ENCODE data around the gene KIR3DL1.
"Not testable (repeated sequence)": the region's sequence is repeated elsewhere in the genome, so short reads cannot be mapped to it uniquely, and the experiment has no call there.

DNA sequence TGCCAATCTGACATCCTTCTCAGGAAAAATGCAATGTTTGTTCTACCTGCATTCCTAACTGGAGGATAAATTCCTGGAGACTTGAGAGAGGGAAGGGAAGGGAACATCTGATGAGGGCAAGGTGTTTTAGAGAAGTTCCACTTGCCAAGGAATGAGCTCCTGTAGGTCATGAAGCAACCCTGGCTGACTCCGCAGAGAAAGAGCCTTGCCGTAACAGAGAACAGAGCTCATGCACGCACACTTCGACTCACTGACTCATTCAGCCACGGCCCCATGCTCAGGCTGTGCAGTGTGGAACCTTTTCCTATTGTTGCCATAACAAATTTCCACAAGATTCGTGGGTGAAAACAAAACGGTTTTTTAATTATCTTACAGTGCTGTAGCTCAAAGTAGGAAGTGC, 37.4 kb upstream of the KIR3DL1 start:
- TF ChIP-seq, protein P1, sequence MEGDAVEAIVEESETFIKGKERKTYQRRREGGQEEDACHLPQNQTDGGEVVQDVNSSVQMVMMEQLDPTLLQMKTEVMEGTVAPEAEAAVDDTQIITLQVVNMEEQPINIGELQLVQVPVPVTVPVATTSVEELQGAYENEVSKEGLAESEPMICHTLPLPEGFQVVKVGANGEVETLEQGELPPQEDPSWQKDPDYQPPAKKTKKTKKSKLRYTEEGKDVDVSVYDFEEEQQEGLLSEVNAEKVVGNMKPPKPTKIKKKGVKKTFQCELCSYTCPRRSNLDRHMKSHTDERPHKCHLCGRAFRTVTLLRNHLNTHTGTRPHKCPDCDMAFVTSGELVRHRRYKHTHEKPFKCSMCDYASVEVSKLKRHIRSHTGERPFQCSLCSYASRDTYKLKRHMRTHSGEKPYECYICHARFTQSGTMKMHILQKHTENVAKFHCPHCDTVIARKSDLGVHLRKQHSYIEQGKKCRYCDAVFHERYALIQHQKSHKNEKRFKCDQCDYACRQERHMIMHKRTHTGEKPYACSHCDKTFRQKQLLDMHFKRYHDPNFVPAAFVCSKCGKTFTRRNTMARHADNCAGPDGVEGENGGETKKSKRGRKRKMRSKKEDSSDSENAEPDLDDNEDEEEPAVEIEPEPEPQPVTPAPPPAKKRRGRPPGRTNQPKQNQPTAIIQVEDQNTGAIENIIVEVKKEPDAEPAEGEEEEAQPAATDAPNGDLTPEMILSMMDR (IDR thresholded peaks at IDR 0.05), result not testable (repeated sequence)
- not testable (repeated sequence) for TF ChIP-seq POLR2A (IDR thresholded peaks at IDR 0.05); EP300 (IDR thresholded peaks at IDR 0.05; ENCODE audit: low read depth); POLR2AphosphoS5 (IDR thresholded peaks at IDR 0.05)
